SK-N-SH (cell line): Measurements from ENCODE around the gene TGM5.

Experiments
- CTCF ChIP-seq: fragments of 200-600 bp; sonication (generic); IDR thresholded peaks from 2 replicates; pipeline ENCODE4 v1.6.1; 2017; ENCODE audit warnings: antibody characterized with exemption, mild to moderate bottlenecking, moderate library complexity
- POLR2AphosphoS5 ChIP-seq: IDR thresholded peaks from 2 replicates; pipeline ENCODE4 v1.6.1; 2012; ENCODE audit warnings: low read depth, low read length
- TAF1 ChIP-seq: IDR thresholded peaks from 2 replicates; pipeline ENCODE4 v1.6.1; 2012; ENCODE audit warnings: low read depth, mild to moderate bottlenecking, low read length, moderate library complexity, borderline replicate concordance

GRCh38 chr15:43183270-43183669 is 83.5 kb downstream of the TGM5 start:
- TF ChIP-seq POLR2AphosphoS5 (no peak), CTCF (no peak), TAF1 (no peak)
